Activated T-cell treated with anti-CD3 and anti-CD28 coated beads for 1 hour (primary cell): ENCODE measurements around the gene COL8A1.

Experiments
- DNase-seq: peaks from one replicate; pipeline ENCODE4 v3.0.0-alpha.2; 2020; ENCODE audit warnings: low read depth

Gene COL8A1

DNA sequence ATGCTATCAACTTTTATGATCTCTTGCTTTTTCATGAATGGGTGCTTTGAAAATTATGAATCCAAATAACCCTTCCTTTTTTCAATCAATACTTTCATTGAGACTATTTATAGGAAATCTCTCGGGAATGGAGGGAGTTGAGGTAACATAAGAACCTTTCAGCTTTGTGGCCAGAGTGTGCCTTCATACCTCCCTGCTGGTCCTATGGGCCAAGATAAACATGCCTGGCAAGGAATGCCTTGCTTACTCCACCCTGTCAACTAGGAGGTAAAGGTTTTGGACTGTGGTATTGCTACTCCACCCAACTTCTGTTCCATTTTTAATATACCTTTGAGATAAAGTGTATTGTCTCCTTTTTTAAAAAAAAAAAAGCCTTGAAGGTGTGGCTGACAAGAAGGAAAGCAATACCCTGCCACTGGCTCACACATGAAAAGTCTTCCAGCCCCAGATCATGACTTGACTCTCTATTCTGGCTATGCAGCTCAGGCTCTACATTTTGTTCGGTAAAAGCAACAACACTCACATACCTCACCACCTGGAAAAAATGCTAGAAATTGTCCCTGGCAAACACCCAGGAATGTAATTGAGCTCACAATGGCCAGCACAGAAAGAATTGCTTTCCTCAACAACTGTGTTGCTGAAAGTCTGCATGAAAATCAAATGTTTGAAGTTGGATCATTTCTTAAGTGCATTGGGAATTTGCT is 35.8 kb downstream of the COL8A1 start:
- DNase-seq = no peak

DNA sequence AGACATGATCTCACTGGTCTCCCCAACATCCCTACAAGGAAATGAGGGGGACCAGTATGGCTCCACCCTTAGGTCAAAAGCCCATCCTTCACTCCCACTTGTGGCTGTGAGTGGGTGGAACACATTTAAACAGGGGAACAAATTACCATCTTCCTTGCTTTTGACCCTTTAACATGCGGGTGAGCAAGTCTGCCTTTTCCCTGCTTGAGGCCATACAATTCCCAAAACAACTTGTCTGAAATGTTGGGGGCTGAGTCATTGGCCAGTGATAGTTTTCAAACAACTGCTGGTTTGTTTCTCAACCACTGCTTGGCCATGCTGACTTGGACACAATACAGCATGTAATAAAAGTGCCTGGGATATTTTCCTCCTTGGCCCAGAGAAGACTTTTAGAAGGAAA is 39.6 kb downstream of the COL8A1 start:
- DNase-seq = no peak

DNA sequence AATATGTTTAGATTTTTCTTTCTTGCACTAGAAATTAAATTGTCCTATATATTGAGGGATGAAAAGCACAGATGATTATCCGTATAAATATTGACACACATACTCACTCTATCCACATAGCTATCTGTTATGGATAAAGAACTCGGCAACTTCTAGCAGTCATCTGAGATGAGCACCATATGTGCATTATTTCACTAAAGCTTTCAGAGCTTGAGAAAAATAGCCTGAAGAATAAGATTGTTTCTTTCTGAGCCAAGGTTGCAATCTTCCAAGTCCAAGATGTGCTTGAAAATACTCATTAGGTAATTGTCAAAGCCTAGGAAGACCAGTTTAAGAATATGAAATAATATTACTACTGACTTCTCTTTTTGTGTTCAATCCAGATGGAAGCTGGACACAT is 40.5 kb downstream of the COL8A1 start:
- no peak for DNase-seq

DNA sequence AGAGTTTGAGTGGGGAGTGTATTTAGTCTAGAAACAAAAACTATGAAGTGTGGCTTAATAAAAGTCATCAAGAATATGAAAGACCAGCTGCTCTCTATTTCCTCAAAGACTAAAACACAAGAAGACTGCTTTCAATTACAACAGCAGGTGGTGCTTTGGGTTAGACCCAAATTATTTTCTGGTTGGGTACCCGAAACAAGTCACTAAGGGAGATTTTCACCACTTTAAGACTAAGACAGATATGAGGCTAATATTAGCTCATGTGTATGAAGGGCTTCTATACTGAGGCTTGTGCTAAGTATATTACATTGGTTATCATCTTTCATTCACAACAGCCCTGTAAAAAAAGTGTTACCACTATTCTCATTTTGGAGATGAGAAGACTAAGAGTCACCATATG is 43.1 kb downstream of the COL8A1 start:
- no peak for DNase-seq

DNA sequence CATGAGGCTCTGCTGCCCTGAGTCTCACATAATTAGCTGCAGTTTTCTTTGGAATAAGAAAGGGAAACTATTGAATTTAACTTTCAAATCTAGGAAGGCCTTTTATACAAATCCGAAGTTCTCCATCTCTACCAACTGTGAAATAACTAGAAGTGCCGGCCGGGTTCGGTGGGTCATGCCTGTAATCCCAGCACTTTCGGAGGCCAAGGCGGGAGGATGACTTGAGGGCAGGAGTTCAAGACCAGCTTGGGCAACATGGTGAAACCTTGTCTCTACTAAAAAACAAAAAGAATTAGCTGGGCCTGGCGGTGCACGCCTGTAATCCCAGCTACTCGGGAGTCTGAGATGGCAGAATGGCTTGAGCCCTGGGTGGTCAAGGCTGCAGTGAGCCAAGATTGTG is 43.6 kb downstream of the COL8A1 start:
- DNase-seq = no peak

DNA sequence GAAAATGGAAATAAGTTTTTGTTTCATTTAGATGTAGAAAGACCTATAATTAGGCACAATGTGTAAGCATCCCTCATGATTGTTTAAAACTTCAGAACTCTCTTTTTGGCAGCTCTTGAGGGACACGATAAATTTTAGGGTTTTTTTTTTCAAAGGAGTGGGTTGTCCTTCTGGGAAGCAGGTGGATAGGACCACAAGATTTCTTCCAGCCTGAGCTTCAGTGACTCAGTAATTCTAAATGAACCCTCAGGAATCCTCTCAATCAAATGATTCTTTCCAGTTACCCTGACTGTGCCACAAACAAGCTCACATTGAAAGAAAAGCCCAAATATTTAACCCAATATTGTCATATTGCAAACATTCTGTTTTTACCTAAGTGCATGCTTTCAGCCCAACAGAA is 45.1 kb downstream of the COL8A1 start:
- no peak for DNase-seq

DNA sequence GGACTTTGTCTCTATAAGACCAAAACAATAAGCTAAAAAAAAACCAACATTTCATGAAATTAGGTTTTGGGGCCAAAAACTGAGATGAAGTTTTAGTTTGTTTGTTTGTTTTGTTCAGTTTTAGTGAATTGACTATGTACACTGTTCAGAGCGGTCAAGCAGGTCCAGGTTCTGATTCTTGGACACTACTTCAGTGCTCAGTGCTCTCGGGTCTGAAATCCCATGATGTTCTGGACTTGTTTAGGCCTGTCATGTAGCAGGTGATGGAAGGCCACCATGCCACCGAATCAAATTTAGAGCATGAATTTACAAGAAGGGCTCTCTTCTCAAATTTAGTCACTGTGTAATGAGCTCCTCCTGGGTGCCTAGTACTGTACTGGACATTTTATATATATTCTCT is 45.5 kb downstream of the COL8A1 start:
- no peak for DNase-seq

DNA sequence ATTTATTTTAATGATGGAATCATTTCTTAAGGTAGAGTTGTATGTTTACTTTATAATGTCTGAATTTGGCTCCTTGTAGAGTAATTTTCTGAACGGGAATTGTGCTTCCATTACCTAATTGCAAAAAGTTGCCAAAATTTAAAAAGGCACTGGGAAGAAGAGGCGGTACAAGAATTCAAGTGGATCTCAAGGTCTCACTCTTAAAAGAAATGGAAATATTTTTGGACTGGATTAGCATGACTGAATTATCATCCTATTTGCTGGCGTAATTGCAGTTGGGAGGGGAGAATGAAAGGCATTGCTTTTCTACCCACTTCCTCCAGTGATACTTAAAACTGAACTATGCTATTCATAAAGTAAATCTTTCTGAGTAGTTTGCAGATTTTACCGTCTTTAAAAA is 46.2 kb downstream of the COL8A1 start:
- no peak for DNase-seq

DNA sequence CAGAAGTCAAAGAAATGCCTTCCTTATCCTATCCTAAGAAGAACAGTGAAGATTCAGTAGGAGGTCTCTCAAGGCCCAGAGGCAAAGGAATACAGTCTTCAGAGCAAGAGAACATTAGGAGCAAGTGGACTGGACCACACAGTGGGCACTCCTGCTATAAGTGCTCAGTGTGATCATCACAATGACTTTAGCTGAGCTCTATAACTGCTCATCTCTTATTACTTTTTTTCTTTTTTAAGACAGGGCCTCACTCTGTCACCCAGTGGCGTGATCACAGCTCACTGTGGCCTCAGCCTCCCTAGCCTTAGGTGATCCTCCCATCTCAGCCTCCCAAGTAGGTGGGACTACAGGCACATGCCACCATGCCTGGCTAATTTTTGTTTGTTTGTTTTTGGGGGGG is 48.1 kb downstream of the COL8A1 start:
- no peak for DNase-seq

DNA sequence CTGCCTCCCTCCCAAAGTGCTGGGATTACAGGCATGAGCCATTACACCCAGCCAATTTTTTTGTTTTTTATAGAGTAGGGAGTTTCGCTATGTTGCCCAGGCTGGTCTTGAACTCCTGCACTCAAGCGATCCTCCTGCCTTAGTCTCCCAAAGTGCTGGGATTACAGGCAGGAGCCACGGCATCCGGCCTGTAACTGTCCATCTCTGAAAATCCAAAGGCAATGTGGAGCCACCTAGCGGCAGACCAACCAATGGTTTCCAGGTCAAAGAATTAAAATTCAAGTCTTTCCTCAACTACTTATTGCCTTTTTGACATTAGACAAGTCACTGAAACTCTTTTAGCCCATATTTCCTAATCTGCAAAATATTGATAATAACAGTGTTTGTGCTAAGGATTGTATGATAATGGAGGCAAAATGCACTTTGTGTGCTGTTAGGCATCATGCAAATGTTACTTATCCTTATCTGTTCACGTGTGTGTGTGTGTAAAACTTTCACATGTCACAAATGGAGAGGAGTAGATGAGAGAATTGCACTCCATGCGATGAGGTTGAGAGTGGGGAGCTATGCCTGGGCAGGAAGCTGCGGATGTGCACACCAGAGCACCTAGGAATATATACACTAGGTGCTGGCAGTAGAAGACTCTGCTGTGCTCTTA is 48.7 kb downstream of the COL8A1 start:
- peak; percentile 5 for DNase-seq

DNA sequence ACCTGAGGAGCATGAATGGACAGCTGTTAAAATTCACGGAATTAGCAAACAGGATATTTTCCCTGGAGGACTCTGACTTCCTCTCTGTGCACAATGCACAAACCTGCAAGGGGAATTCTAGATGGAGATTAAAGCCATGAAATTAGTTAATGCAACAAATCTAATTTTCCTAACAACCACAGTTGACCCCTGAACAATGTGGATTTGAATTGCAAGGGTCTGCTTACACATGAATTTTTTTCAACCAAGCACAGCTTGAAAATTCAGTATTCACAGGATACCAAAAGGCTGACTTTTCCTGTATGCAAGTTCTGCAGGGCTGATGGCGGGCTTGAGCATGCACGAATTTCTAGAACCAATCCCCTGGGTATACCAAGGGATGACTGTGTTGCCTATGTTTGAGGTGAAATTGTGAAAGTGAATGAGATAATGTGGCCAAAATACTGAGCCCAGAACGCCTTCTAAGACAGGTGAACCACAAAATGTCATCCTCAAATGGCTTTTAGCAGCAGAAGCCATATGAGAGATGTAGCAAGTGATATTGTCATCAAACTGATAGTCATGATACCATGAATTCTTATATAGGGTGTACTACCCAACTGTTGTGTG is 52.5 kb downstream of the COL8A1 start:
- no peak for DNase-seq

DNA sequence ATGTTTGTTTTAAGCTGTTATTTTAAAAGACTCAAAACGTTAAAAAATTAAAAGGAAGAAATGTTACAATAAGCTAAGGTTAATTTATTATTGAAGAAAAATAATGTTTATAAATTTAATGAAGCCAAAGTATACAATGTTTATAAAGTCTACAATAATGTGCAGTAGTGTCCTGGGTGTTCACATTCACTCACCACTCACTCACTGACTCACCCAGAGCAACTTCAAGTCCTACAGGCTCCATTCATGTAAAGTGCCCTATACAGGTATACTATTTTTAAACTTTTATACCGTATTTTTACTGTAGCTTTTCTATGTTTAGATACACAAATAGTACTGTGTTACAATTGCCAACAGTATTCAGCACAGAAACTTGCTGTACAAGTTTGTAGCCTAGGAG is 55.2 kb downstream of the COL8A1 start:
- DNase-seq = no peak

DNA sequence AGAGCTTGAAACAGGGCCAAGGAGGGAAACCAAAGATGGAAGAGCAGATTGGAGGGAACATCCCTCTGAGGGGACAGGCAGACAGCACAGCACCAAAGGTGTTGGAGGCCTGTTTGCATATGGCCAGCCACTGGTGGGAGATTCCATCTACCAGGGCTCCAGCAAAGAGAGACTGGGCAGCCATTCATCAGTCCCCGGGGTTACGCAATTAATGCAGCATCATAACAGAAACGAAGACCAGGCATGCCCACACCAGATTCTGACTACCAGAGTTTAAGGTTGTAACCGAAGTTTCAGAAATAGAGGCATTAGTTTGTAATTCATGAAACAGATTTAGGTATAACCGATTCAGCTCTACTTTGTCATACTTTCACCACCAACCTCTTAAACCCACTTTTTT is 58.1 kb downstream of the COL8A1 start:
- DNase-seq = no peak

DNA sequence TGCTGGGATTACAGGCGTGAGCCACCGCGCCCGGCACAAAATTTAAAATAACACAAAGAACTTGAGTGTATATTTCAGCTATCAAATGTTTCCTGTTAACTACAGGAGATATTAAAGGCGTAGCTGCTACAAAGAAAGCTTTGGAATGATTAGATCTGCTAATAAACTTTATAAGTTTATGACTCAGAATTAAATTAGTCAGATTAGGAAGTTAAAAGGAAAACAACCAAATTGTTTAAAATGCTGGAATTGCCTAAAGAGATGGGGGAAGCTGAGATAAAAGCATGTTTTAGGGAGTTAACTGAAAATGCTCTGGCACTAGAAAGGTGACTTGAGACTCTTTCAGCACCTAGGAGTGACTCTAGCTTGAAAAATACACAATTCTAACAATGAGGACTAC is 58.9 kb downstream of the COL8A1 start:
- DNase-seq = no peak

DNA sequence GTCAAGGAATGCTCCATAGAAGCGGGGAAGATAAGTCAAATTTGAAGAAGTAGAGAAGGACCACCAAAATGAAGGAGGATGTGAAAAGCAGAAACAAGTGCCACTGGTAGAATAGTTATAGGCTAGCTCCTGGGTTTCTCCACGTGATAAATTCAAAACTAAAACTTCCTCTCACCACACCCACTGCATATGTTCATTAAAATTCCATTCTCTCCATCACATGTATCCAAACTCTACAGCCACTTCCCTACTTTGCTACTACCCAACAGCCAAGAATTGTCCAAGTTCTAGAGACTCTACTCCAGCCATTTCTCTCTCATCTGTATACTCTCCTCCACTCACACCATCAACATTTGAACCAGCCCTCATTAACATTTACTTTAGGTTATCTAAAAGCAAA is 60.5 kb downstream of the COL8A1 start:
- DNase-seq = no peak

DNA sequence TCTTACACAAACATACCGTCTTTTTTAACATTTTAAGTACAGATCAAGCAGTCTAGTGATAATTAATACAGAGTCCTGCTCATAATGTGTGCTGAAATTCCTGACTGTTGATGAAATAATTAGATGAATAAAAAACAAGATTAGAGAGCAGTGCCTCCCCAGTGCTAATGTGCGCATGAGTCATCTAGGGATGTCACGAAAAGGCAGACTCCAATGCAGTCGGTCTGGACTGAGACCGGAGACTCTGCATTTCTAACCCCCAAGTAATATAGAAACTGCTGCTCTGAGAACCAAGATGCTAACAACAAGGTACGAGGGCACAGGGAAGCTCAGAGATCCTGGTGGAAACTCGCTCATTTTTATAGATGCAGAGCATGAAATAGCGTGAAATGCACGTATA is 61.4 kb downstream of the COL8A1 start:
- DNase-seq = no peak

DNA sequence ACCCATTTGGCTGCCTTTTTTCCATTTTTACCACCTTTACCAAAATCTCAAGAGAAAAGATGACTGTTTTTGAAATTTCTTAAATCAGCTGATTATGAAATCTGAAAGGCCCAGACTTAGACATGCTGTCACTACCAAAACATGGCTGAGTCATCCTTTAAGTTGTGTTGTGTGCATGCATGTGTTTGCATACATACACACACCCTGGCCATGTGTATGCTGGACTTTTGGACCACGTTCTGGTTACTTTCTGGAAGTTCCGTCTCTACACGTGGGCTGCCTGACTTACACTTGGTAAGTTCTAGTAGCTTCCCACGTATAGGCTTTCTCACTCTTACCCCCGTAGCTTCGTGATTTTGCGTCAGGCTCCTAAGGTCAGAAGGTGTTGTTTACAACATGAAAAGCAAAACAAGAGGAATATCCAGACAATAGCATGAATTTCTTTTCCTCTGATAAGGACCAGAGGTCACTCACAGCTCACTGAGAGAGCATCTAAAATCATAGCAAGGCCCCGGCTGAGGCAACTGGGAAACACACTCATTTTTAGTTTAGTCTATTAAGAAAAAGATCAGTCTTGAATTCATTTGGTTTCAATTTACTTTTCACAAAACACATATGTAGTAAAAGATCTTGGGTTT is 62.4 kb downstream of the COL8A1 start:
- DNase-seq = no peak

DNA sequence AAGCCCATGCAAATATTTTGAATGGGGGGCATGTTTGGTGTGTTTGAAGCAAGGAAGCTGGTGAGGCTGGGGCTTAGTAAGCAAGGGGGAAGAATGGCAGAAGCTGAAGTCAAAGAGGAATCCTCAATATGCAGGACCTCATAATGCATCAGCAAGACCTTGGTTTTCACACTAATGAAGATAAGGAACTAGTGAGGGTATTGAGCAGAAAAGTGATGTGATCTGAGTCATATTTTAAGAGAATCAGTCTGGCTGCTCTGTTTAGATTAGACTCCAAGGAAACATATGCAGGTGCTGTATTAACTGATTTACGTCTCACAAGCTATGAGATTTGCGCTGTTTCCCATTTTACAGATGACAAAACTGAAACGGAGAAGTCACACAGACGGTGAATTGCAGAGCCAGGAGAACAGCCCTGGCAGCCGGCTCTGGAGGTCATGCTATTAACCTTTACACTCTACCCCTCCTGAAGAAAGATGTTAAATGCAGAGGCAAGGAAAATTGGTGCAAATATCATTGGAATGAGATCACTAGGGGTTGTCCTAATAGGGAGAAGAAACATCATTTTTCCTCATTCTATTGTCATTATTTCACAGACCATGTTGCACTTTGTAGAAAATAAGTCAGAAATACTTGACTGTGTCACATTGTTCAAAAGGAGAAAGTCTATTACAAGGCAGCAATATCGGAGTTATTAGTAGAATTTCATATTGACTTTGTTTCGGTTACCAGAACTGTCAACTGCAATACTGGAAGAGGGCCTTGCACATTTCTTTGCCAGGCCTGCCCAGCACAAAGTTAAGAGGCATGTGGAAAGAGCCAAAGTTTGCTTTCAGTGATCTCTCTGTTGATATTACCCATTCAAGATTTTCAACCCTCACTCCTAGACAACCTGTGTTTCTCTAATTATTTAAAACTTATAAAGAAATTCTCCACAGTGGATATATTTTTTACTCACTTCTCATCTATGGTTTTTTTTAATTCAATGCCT is 64.9 kb downstream of the COL8A1 start:
- no peak for DNase-seq

DNA sequence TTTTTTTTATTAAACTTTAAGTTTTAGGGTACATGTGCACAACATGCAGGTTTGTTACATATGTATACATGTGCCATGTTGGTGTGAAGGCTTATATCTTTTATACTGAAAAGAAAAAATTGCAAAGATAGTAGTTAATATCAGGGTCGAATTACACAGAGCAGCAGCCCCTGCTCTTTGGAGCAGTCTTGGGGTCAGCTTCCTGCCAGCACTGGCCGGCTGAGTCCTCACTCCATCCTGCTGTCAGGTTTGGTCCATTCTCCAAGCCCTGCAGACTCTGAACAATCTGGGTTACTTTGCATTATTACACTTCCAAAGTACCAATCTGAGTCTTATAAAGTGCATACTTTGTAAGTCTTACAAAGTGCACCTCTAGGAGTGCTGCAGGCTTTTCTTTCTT is 66.0 kb downstream of the COL8A1 start:
- no peak for DNase-seq

DNA sequence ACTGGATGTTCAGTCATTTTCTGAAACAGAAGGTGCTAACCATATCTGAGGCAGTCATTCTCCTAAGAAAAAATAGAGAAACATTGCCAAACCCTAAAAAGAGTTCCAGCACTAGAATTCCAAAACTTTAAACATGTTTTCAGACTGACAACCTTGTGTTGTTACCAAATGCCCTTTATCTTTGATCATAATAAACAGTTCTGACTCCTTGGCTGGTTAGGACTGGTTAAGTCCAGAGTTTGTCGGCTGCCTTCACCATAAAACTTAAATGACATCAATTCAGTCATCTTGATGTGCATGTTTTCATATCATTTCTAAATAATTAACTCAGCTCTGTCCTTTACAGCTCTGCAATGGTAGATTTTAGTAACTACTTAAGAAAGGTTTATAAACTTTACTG is 68.0 kb downstream of the COL8A1 start:
- no peak for DNase-seq

DNA sequence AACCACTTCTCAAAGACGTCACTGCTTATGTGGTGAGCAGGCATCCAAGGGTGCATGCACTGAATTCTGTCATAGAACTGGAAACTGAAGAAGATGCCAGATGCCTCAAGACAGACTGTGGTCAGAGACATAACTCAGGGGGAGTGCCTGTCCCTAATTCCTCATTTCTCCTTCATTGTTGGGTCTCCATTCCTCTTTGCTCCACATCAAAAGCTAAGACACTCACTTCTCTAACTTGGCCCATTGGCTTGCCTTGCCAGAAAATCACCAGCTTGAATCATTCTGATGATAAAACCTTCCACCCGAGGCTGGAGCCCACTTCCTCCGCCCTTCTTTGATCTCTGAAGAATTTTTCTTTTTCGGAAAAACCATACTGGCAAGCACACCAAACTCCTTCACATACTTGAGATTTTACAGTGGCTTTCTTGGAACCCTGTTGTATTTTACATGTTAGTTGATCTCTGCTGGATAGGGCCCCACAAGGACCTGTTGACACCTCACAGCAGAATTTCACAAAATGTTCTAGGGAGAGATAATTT is 69.9 kb downstream of the COL8A1 start:
- no peak for DNase-seq

DNA sequence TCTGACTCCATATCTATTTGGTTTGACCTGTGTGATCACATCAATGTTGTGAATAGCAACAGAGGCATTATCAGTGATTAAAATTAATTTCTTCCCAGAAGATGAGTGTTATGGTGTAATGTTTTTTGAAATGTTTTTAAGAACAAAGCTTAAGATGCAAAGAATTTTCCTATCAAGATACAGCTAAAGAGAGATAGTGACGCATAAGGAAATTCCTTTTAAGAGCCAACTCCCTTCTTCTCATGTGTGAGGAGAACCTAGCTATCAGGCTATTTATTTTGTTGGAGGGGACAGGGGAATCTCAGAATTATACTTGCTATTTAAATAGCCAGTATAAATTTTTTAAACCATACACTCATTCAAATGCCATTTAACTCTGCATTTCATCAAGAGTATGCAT is 71.3 kb downstream of the COL8A1 start:
- DNase-seq = no peak
